Kidney epithelial cell (primary cell): Measurements from ENCODE around the gene KSR1. TPM values are rescaled to one million over a fixed set of nuclear protein-coding genes. Genes with fewer than 3 reads are reported as not detected.

Source experiments
- DNase-seq: peaks from one replicate; pipeline ENCODE4 v3.0.0-alpha.2; 2010; ENCODE audit warnings: low read depth
- H3K27me3 ChIP-seq: 2 replicates; pipeline ENCODE4 v1.6.0; 2011; ENCODE audit warnings: low read length; ENCODE audit not compliant: control insufficient read depth, insufficient read depth
- H3K36me3 ChIP-seq: 2 replicates; pipeline ENCODE4 v1.5.1; 2011; ENCODE audit warnings: low read length; ENCODE audit not compliant: control insufficient read depth, insufficient read depth
- H3K4me3 ChIP-seq: 2 replicates; pipeline ENCODE4 v1.5.1; 2011; ENCODE audit warnings: low read depth, mild to moderate bottlenecking, control low read depth, low read length
- total RNA-seq: library from RNA; depleted of rRNA; stranded (reverse); fragments of >200 nt; gene quantifications from 2 replicates; pipeline ENCODE4 v1.2.3, GENCODE V29; 2015
- TF ChIP-seq, protein P1 (sequence below): IDR thresholded peaks from 2 replicates; pipeline ENCODE4 v1.5.1; 2011; ENCODE audit warnings: mild to moderate bottlenecking, moderate library complexity, low read length, control low read depth, inconsistent platforms; ENCODE audit not compliant: insufficient read depth, poor library complexity, severe bottlenecking

The KSR1 gene
- total RNA-seq, 1 donor from 2014 or later: 11.2 TPM

DNA sequence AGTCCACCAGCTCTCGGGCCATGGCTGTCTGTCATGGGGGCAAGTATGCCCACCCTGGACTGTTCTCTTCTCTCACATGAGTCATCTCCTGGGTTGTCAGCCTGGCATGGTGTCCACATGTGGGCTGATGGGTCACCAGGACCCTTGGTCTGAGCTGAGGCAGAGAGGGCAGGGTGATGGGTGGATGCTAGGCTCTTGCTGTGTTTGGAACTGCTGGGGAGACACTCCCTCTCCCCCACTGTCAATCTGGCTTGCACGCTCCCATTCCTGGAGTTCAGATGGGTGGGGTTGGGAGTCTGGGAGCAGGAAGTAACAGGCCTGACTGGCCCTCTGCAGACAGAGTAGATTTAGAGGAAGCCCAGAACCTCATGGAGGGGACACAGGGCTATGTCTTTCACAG lies 28.9 kb downstream of the KSR1 start:
- Histone ChIP-seq H3K27me3 (no peaks in the 10 kb centered on the region), H3K36me3 (no peaks in the 10 kb centered on the region), H3K4me3 (no peak overlapping the region)
- DNase-seq: no peak
- TF ChIP-seq, protein P1, sequence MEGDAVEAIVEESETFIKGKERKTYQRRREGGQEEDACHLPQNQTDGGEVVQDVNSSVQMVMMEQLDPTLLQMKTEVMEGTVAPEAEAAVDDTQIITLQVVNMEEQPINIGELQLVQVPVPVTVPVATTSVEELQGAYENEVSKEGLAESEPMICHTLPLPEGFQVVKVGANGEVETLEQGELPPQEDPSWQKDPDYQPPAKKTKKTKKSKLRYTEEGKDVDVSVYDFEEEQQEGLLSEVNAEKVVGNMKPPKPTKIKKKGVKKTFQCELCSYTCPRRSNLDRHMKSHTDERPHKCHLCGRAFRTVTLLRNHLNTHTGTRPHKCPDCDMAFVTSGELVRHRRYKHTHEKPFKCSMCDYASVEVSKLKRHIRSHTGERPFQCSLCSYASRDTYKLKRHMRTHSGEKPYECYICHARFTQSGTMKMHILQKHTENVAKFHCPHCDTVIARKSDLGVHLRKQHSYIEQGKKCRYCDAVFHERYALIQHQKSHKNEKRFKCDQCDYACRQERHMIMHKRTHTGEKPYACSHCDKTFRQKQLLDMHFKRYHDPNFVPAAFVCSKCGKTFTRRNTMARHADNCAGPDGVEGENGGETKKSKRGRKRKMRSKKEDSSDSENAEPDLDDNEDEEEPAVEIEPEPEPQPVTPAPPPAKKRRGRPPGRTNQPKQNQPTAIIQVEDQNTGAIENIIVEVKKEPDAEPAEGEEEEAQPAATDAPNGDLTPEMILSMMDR: no peak

DNA sequence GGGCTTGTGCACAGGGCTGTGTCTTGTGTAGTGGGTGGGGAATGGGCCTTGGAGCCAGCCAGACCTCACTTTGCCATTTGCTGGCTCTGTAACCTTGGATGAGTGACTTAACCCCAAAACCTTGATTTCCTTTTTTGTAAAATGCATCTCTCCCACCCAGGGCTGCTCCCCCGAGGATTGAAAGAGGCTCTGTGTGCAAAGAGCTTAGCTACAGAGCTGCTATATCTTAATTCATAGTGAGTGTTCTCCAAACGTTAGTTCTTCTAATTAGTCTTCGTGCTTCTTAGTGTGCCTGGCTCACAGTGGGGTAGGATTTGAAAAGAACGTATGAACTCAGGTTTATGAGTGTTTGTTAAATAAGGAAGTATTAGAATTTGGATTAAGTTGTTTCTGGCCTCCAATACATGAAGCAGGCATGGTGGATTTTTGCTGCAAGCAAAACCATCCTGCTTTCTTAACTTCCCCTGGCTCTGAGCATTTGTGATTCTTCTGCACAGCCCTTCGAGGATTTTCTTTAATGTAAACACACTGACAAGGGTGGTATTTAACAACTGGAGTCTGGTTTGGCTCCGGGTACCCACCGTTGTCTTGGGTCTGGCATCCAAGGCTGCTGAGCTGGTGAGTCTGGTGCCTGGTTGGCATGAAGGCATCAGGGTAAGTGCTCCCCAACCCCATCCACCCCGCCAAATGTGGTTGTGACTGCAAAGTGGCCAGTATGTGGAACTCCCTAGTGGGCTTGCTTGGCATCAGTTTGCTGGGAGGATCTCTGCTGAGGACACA lies 29.7 kb downstream of the KSR1 start:
- no peak for DNase-seq
- no peak overlapping the region for H3K4me3 ChIP-seq
- H3K27me3 ChIP-seq: no peaks in the 10 kb centered on the region
- no peaks in the 10 kb centered on the region for H3K36me3 ChIP-seq
- TF ChIP-seq, protein P1: no peak

DNA sequence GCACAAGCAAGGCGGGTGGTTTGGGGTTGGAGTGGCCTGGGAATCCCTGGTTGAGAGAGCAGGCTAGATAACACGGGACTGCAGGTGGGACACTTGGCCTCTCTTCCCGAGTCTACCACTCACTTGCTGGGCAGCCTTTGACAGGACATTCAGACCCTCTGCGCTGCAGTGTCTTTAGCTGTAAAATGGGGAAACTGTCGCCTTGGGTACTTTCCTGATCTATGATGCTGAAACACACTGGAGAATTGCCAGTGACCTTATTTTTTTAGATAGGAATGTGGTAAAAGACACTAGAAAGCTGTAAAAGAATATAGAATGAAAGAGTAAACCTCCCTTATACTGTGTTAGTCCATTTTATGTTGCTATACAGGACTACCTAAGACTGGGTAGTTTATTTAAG lies 30.5 kb downstream of the KSR1 start:
- Histone ChIP-seq H3K36me3 (no peaks in the 10 kb centered on the region), H3K27me3 (no peaks in the 10 kb centered on the region), H3K4me3 (no peak overlapping the region)
- TF ChIP-seq, protein P1: no peak
- DNase-seq: no peak

DNA sequence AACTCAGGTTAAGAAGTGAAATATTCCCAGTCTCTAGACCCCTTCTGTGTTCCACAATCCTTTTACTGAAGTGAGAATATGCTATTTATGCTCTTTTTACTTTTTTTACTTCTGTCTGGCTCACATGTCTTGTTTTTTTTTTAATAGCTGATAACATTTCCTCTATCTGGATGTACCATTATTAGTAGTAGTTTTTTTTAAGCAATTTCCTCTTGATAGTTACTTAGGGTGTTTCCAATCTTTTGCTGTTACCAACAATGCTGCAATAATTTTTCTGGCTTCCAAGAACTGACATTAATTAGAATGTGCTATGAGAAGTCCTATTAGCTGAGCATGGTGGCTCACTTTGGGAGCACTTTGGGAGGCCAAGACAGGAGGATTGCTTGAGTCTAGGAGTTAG lies 32.0 kb downstream of the KSR1 start:
- Histone ChIP-seq H3K36me3 (no peaks in the 10 kb centered on the region), H3K4me3 (no peak overlapping the region), H3K27me3 (no peaks in the 10 kb centered on the region)
- TF ChIP-seq, protein P1: no peak
- DNase-seq: no peak

DNA sequence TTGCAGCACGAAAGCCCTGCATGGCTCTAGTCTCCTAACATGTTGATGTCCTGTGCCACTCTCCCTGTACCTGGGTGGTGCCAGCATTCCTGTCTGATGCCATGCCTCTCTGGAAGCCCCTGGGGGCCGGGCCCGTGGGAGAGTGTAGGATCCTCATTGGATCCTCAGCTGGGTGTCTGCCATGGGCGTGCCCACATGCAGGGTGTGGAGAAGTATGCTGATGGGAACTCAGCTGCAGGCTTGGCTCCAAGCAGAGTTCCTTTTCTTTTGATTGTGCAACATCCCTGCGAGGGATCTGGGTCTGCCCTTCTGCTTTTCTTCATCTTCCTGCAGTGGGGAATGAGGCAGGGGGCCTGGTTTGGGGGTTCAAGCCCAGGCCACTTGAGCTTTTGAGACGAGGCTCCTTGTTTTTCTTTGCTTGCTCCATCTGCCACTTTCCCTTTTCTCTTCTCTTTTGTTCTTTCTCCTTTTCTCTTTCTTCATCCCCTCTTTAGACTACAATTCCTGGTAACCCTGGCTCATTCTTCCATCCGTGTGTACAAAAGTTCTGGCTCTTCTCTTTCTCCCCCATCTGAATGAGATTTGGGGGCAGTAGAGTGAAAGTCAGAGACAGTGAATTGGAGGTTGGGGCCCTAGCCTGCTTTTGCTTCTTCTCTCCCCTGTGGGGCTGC lies 32.9 kb downstream of the KSR1 start:
- H3K4me3 ChIP-seq: no peak overlapping the region
- no peaks in the 10 kb centered on the region for H3K36me3 ChIP-seq

More for the DNA sequence above, 32.9 kb downstream of the KSR1 start:
- TF ChIP-seq, protein P1: no peak
- no peak for DNase-seq
- H3K27me3 ChIP-seq: no peaks in the 10 kb centered on the region
